IMR-90 (cell line): Measurements from ENCODE around the gene DGKH.

Experiments used
- BHLHE40 ChIP-seq: fragments of 150-350 bp; IDR thresholded peaks from 2 replicates; pipeline ENCODE4 v1.6.1; 2016; ENCODE audit warnings: mild to moderate bottlenecking, low read depth, low read length
- CEBPB ChIP-seq: IDR thresholded peaks from 2 replicates; pipeline ENCODE4 v1.6.1; 2012; ENCODE audit warnings: low read depth, low read length, improper control_type of control experiment
- CTCF ChIP-seq: conservative IDR thresholded peaks from 2 replicates; pipeline ENCODE4 v1.5.1; 2012; ENCODE audit warnings: mild to moderate bottlenecking, low read depth, low read length, improper control_type of control experiment
- FOS ChIP-seq: fragments of 150-350 bp; IDR thresholded peaks from 2 replicates; pipeline ENCODE4 v1.6.1; 2016; ENCODE audit warnings: low read depth, low read length
- MAZ ChIP-seq: IDR thresholded peaks from 2 replicates; pipeline ENCODE4 v1.6.1; 2012; ENCODE audit warnings: low read depth, mild to moderate bottlenecking, low read length, improper control_type of control experiment, moderate library complexity, borderline replicate concordance
- MXI1 ChIP-seq: IDR thresholded peaks from 2 replicates; pipeline ENCODE4 v1.6.1; 2012; ENCODE audit warnings: low read depth, mild to moderate bottlenecking, low read length, moderate library complexity, borderline replicate concordance
- NFE2L2 ChIP-seq: fragments of 150-350 bp; IDR thresholded peaks from 2 replicates; pipeline ENCODE4 v1.6.1; 2016; ENCODE audit warnings: low read depth, mild to moderate bottlenecking, low read length
- POLR2A ChIP-seq: IDR thresholded peaks from 2 replicates; pipeline ENCODE4 v1.6.1; 2012; ENCODE audit warnings: mild to moderate bottlenecking, low read depth, low read length
- USF2 ChIP-seq: fragments of 150-350 bp; IDR thresholded peaks from 2 replicates; pipeline ENCODE4 v1.6.1; 2017; ENCODE audit warnings: mild to moderate bottlenecking, antibody characterized with exemption, low read length, low read depth

- TF ChIP-seq CTCF (no peak), USF2 (no peak), POLR2A (no peak), MXI1 (no peak), FOS (no peak), CEBPB (no peak), NFE2L2 (no peak), BHLHE40 (no peak), MAZ (no peak)
Observed at GRCh38 chr13:42109957-42110356, 61.5 kb downstream of the DGKH start.
